ENCODE data around the gene TTC34. TPM values are rescaled to one million over a fixed set of nuclear protein-coding genes. Genes with fewer than 3 reads are reported as not detected.

Gene TTC34
- total and polyA plus RNA-seq, 2 of the 13 experiments (the other 11 are each of a cell fraction or from before 2014, with no cell fraction given), result 0.07 to 0.11 TPM

GRCh38 chr1:2603521-2604155 is 197.9 kb downstream of the TTC34 start:
- DNase-seq (ENCODE audit: low spot score) (no peak), ATAC-seq (no peak), FAIRE-seq (no peak)
- Histone ChIP-seq H3K9ac (ENCODE audit: insufficient read depth, low read depth, low read length) (no peak overlapping the region), H3K79me2 (ENCODE audit: insufficient read depth, low read length) (no peaks in the 10 kb centered on the region), H3K9me3 (ENCODE audit: low read length) (no peaks in the 10 kb centered on the region), H3K4me2 (ENCODE audit: low read depth, low read length) (no peak overlapping the region), H3K4me1 (ENCODE audit: insufficient read depth, low read length) (no peaks in the 10 kb centered on the region), H3K27me3 (ENCODE audit: control insufficient read depth in 1 of 2, insufficient read depth in 2 of 2, low read length in 2 of 2) (peaks cover 9 to 55% of the 10 kb centered on the region in 2 experiments; a peak in 4 of 5 replicates), H3K4me3 (replicated peaks in 1 of 3; ENCODE audit: insufficient read depth in 1 of 3, low read depth in 2 of 3, low read length in 3 of 3) (no peak overlapping the region), H2AFZ (ENCODE audit: low read length) (no peak overlapping the region), H3K27ac (ENCODE audit: extremely low read length, insufficient read depth, low read length) (no peak overlapping the region), H4K20me1 (ENCODE audit: insufficient read depth, low read length) (no peaks in the 10 kb centered on the region), H3K36me3 (replicated peaks in 1 of 2; ENCODE audit: control insufficient read depth in 1 of 2, insufficient read depth in 2 of 2, low read length in 2 of 2) (no peaks in the 10 kb centered on the region)
- in situ Hi-C loops (cut with HindIII; ENCODE audit: extremely low pct_ligation_motif_present, low pct_unique_long_range_greater_than_20kb) (no loop called here), intact Hi-C loops (cut with micrococcal nuclease; ENCODE audit: unreplicated experiment) (no loop called here)
- WGBS (ENCODE audit: low lambda C conversion rate), result no CpG with 5 or more reads among the region's 25 CpGs
- no peak for TF ChIP-seq GABPA (IDR thresholded peaks at IDR 0.05; ENCODE audit: low read depth, low read length)
- no peak for TF ChIP-seq GABPA (CRISPR knock-in tag; IDR thresholded peaks at IDR 0.05; ENCODE audit: low read depth)
- TF ChIP-seq RBM22 (optimal IDR thresholded peaks at IDR 0.05; ENCODE audit: low read length), result no peak
- TF ChIP-seq HMG20A (CRISPR knock-in tag; IDR thresholded peaks at IDR 0.05; ENCODE audit: borderline replicate concordance), result no peak
- TF ChIP-seq SMAD3 (CRISPR knock-in tag; IDR thresholded peaks at IDR 0.05), result no peak
- no peak for TF ChIP-seq POLR2AphosphoS2 (IDR thresholded peaks at IDR 0.05; ENCODE audit: low read depth, low read length)
- no peak for TF ChIP-seq TEF (CRISPR knock-in tag; IDR thresholded peaks at IDR 0.05)
- POLR2A ChIA-PET, result interaction anchor here (0.6 kb wide), 1 partner anchor 33 kb away, joined by 3 read pairs; no protein-coding TSS in a partner anchor
- no TSS peak for BruUV-seq (replicated peaks)
- CTCF ChIA-PET (ENCODE audit: low intra/inter-chr PET ratio, low total read pairs), result no interaction called here

- peaks cover 9 to 57% of the 10 kb centered on the region in 2 experiments; a peak in 4 of 5 replicates for H3K27me3 ChIP-seq (ENCODE audit: control insufficient read depth in 1 of 2, insufficient read depth in 2 of 2, low read length in 2 of 2)
- no peak overlapping the region for H3K4me3 ChIP-seq (replicated peaks in 1 of 3; ENCODE audit: insufficient read depth in 1 of 3, low read depth in 2 of 3, low read length in 3 of 3)
- FAIRE-seq (no peak), ATAC-seq (no peak), DNase-seq (ENCODE audit: low spot score) (no peak)
- no peaks in the 10 kb centered on the region for H3K79me2 ChIP-seq (ENCODE audit: insufficient read depth, low read length)
- no peaks in the 10 kb centered on the region for H3K4me1 ChIP-seq (ENCODE audit: insufficient read depth, low read length)
- in situ Hi-C loops (cut with HindIII; ENCODE audit: extremely low pct_ligation_motif_present, low pct_unique_long_range_greater_than_20kb) (no loop called here), intact Hi-C loops (cut with micrococcal nuclease; ENCODE audit: unreplicated experiment) (no loop called here)
- CTCF ChIA-PET (ENCODE audit: low intra/inter-chr PET ratio, low total read pairs), result no interaction called here
- H3K4me2 ChIP-seq (ENCODE audit: low read depth, low read length), result no peak overlapping the region
- H3K27ac ChIP-seq (ENCODE audit: extremely low read length, insufficient read depth, low read length), result no peak overlapping the region
- no TSS peak for BruUV-seq (replicated peaks)
- H2AFZ ChIP-seq (ENCODE audit: low read length), result no peak overlapping the region
- H4K20me1 ChIP-seq (ENCODE audit: insufficient read depth, low read length), result no peaks in the 10 kb centered on the region
- H3K9ac ChIP-seq (ENCODE audit: insufficient read depth, low read depth, low read length), result no peak overlapping the region
- POLR2A ChIA-PET, result no interaction called here
- no peaks in the 10 kb centered on the region for H3K9me3 ChIP-seq (ENCODE audit: low read length)
- 41% methylated on average over 10 of the region's 18 CpGs for WGBS (ENCODE audit: low lambda C conversion rate)
- H3K36me3 ChIP-seq (replicated peaks in 1 of 2; ENCODE audit: control insufficient read depth in 1 of 2, insufficient read depth in 2 of 2, low read length in 2 of 2), result no peaks in the 10 kb centered on the region
- no peak for TF ChIP-seq TBX3 (IDR thresholded peaks at IDR 0.05; ENCODE audit: borderline replicate concordance)
- TF ChIP-seq CREB1 (IDR thresholded peaks at IDR 0.05), result no peak
- no peak for TF ChIP-seq CREB1 (CRISPR knock-in tag; IDR thresholded peaks at IDR 0.05)
- TF ChIP-seq GATAD2A (CRISPR knock-in tag; IDR thresholded peaks at IDR 0.05), result no peak
- no peak for TF ChIP-seq PREB (CRISPR knock-in tag; IDR thresholded peaks at IDR 0.05)
- TF ChIP-seq ZNF451 (CRISPR knock-in tag; IDR thresholded peaks at IDR 0.05), result no peak
- TF ChIP-seq ZNF629 (CRISPR knock-in tag; conservative IDR thresholded peaks at IDR 0.05), result no peak
- TF ChIP-seq FOXP1 (IDR thresholded peaks at IDR 0.05), result no peak
- TF ChIP-seq FOXP1 (CRISPR knock-in tag; IDR thresholded peaks at IDR 0.05), result no peak
- no peak for TF ChIP-seq FUBP1 (CRISPR knock-in tag; IDR thresholded peaks at IDR 0.05; ENCODE audit: borderline replicate concordance)
- TF ChIP-seq STAG1 (CRISPR knock-in tag; IDR thresholded peaks at IDR 0.05), result no peak
These were observed 198.5 kb downstream of the TTC34 start for GRCh38 chr1:2602866-2603520.

Measured in HepG2 (cell line).